Endothelial cell of umbilical vein (primary cell): Measurements from ENCODE around the gene ERAP2.

Experiments
- EZH2 ChIP-seq: IDR thresholded peaks from 2 replicates; pipeline ENCODE4 v1.6.1; 2012; ENCODE audit warnings: borderline replicate concordance, low read depth, mild to moderate bottlenecking, moderate library complexity, low read length, inconsistent platforms; ENCODE audit not compliant: severe bottlenecking
- FOS ChIP-seq: IDR thresholded peaks from 2 replicates; pipeline ENCODE4 v1.6.1; 2011; ENCODE audit warnings: mild to moderate bottlenecking, low read length, moderate library complexity, borderline replicate concordance; ENCODE audit not compliant: insufficient read depth
- GATA2 ChIP-seq: IDR thresholded peaks from 2 replicates; pipeline ENCODE4 v1.7.0; 2011; ENCODE audit warnings: low read depth, mild to moderate bottlenecking, moderate library complexity, mixed read lengths, low read length; ENCODE audit not compliant: insufficient read length, insufficient read depth
- JUN ChIP-seq: IDR thresholded peaks from 2 replicates; pipeline ENCODE4 v1.6.1; 2011; ENCODE audit warnings: borderline replicate concordance, low read depth; ENCODE audit not compliant: insufficient read length, insufficient read depth
- MAX ChIP-seq: IDR thresholded peaks from 2 replicates; pipeline ENCODE4 v1.6.1; 2011; ENCODE audit not compliant: insufficient read depth, insufficient read length
- MYC ChIP-seq: IDR thresholded peaks from one replicate; pipeline ENCODE4 v1.6.1; 2011; ENCODE audit warnings: mild to moderate bottlenecking, low read depth, low read length
- POLR2A ChIP-seq: IDR thresholded peaks from 2 replicates; pipeline ENCODE4 v1.6.1; 2012; ENCODE audit warnings: low read depth, mild to moderate bottlenecking, control low read depth, low read length
- POLR2AphosphoS5 ChIP-seq: IDR thresholded peaks from 2 replicates; pipeline ENCODE4 v1.6.1; 2012; ENCODE audit warnings: low read depth, mild to moderate bottlenecking, control low read depth, low read length, moderate library complexity; ENCODE audit not compliant: insufficient read depth
- TF ChIP-seq, protein P1 (sequence below), 2 donors: IDR thresholded peaks; 1 replicate in 1 of 2; 2 replicates in 1 of 2; pipeline ENCODE4 v1.5.1; 2011; ENCODE audit warnings: low read length in 2 of 2, mild to moderate bottlenecking in 2 of 2, moderate library complexity in 2 of 2, control low read depth in 1 of 2, inconsistent platforms in 1 of 2, low read depth in 1 of 2; ENCODE audit not compliant: insufficient read depth in 1 of 2; ENCODE audit errors: extremely low read depth in 1 of 2

GRCh38 chr5:96931605-96932004, 55.3 kb downstream of the ERAP2 start:
- TF ChIP-seq POLR2A (no peak), MYC (no peak), POLR2AphosphoS5 (no peak), EZH2 (no peak), JUN (no peak), MAX (no peak), FOS (no peak), GATA2 (no peak)
- TF ChIP-seq, protein P1, sequence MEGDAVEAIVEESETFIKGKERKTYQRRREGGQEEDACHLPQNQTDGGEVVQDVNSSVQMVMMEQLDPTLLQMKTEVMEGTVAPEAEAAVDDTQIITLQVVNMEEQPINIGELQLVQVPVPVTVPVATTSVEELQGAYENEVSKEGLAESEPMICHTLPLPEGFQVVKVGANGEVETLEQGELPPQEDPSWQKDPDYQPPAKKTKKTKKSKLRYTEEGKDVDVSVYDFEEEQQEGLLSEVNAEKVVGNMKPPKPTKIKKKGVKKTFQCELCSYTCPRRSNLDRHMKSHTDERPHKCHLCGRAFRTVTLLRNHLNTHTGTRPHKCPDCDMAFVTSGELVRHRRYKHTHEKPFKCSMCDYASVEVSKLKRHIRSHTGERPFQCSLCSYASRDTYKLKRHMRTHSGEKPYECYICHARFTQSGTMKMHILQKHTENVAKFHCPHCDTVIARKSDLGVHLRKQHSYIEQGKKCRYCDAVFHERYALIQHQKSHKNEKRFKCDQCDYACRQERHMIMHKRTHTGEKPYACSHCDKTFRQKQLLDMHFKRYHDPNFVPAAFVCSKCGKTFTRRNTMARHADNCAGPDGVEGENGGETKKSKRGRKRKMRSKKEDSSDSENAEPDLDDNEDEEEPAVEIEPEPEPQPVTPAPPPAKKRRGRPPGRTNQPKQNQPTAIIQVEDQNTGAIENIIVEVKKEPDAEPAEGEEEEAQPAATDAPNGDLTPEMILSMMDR (IDR thresholded peaks at IDR 0.05; ENCODE audit: extremely low read depth in 1 of 2, insufficient read depth in 1 of 2, low read depth in 1 of 2, low read length in 2 of 2): no peak
